Neural progenitor cell (in vitro differentiated cells): ENCODE results near the gene CCT2.

Experiments
- CTCF ChIP-seq: fragments of 200-600 bp; sonication (generic); IDR thresholded peaks from 2 replicates; pipeline ENCODE4 v1.5.1; 2017; ENCODE audit warnings: antibody characterized with exemption, mild to moderate bottlenecking
- EZH2 ChIP-seq: fragments of 200-600 bp; sonication (generic); IDR thresholded peaks from 2 replicates; pipeline ENCODE4 v1.6.1; 2017; ENCODE audit warnings: antibody characterized with exemption, mild to moderate bottlenecking, moderate library complexity
- EZH2phosphoT487 ChIP-seq: fragments of 200-600 bp; sonication (generic); IDR thresholded peaks from 2 replicates; pipeline ENCODE4 v1.6.1; 2017; ENCODE audit warnings: antibody characterized with exemption

GRCh38 chr12:69556383-69556782 is 28.9 kb upstream of the CCT2 start:
- TF ChIP-seq EZH2 (no peak), CTCF (no peak), EZH2phosphoT487 (no peak)
